Hair follicle dermal papilla cell (primary cell): ENCODE measurements around the gene TSPEAR. TPM values are rescaled to one million over a fixed set of nuclear protein-coding genes. Genes with fewer than 3 reads are reported as not detected.

Experiments used
- total RNA-seq: library from RNA; depleted of rRNA; stranded (reverse); fragments of >200 nt; gene quantifications from 2 replicates; pipeline ENCODE4 v1.2.3, GENCODE V29; 2012

TSPEAR gene
- total RNA-seq = not detected in 2 replicates

GRCh38 chr21:44711327-44712202 is at the start of gene TSPEAR:
TSPEAR (minus strand) TSS chr21:44711572; CDS start chr21:44711514, 58 bp downstream.

GRCh38 chr21:44697172-44697810 is 14.1 kb downstream of the TSPEAR start, which contains the start of gene KRTAP10-12:
KRTAP10-12 (plus strand) TSS chr21:44697172; CDS start chr21:44697202, 30 bp downstream.

GRCh38 chr21:44681861-44682579 is 29.4 kb downstream of the TSPEAR start, which contains the start of gene KRTAP12-1:
KRTAP12-1 (minus strand) TSS chr21:44682163; CDS start chr21:44682123, 40 bp downstream.

GRCh38 chr21:44666401-44667320 is 44.7 kb downstream of the TSPEAR start, which contains the start of gene KRTAP12-2:
KRTAP12-2 (minus strand) TSS chr21:44666927; CDS start chr21:44666886, 41 bp downstream.

GRCh38 chr21:44657635-44658540 is 53.5 kb downstream of the TSPEAR start, which contains the start of gene KRTAP12-3:
KRTAP12-3 (plus strand) TSS chr21:44657932; CDS start chr21:44657980, 48 bp downstream.

GRCh38 chr21:44654576-44655175 is 56.7 kb downstream of the TSPEAR start, which contains the start of gene KRTAP12-4:
KRTAP12-4 (minus strand) TSS chr21:44654659; CDS start chr21:44654614, 45 bp downstream.

GRCh38 chr21:44646366-44647221 is 64.8 kb downstream of the TSPEAR start, which contains the start of gene KRTAP10-11:
KRTAP10-11 (plus strand) TSS chr21:44646414; CDS start chr21:44646459, 45 bp downstream.

GRCh38 chr21:44637018-44637850 is 74.1 kb downstream of the TSPEAR start, which contains the start of gene KRTAP10-10:
KRTAP10-10 (plus strand) TSS chr21:44637356; CDS start chr21:44637418, 62 bp downstream.

GRCh38 chr21:44626673-44627143 is 84.7 kb downstream of the TSPEAR start, which contains the start of gene KRTAP10-9:
KRTAP10-9 (plus strand) TSS chr21:44627093; CDS start chr21:44627172, 79 bp downstream.

GRCh38 chr21:44612029-44612486 is 99.3 kb downstream of the TSPEAR start, which contains the start of gene KRTAP10-8:
KRTAP10-8 (plus strand) TSS chr21:44612079; CDS start chr21:44612101, 22 bp downstream.

GRCh38 chr21:44600118-44600978 is 111.0 kb downstream of the TSPEAR start, which contains the start of gene KRTAP10-7:
KRTAP10-7 (plus strand) TSS chr21:44600597; CDS start chr21:44600622, 25 bp downstream.

GRCh38 chr21:44592446-44593311 is 118.7 kb downstream of the TSPEAR start, which contains the start of gene KRTAP10-6:
KRTAP10-6 (minus strand) TSS chr21:44592505; CDS start chr21:44592484, 21 bp downstream.

GRCh38 chr21:44580231-44580821 is 131.0 kb downstream of the TSPEAR start, which contains the start of gene KRTAP10-5:
KRTAP10-5 (minus strand) TSS chr21:44580604; CDS start chr21:44580578, 26 bp downstream.

